Kasumi-1 (cell line): ENCODE data around the gene ALAS2.
"Not testable (repeated sequence)": the region's sequence is repeated elsewhere in the genome, so short reads cannot be mapped to it uniquely, and the experiment has no call there.

ENCODE experiments used
- DNase-seq, 2 experiments: peaks; one replicate each; lab custom pipeline; 2025; lab: John Stamatoyannopoulos, UW

The ALAS2 gene

GRCh38 chrX:55005256-55005655 is 25.5 kb downstream of the ALAS2 start:
- no peak for DNase-seq

- no peak for DNase-seq
Measured at GRCh38 chrX:55004231-55004630, 26.5 kb downstream of the ALAS2 start.

GRCh38 chrX:54999717-55000598 is 30.8 kb downstream of the ALAS2 start, which contains the start of gene APEX2:
APEX2 (plus strand) TSS chrX:55000363; CDS start chrX:55000423, 60 bp downstream.
- peak; percentile 90 to 91 for DNase-seq

- DNase-seq = no peak
Measured at GRCh38 chrX:54995621-54996020, 35.2 kb downstream of the ALAS2 start.

- no peak for DNase-seq
Measured at GRCh38 chrX:54994668-54995351, 36.0 kb downstream of the ALAS2 start.

GRCh38 chrX:54994099-54994498 is 36.7 kb downstream of the ALAS2 start, which contains the start of gene PFKFB1:
PFKFB1 (minus strand) TSS chrX:54994188; CDS start chrX:54994007, 181 bp downstream.
- DNase-seq = no peak

GRCh38 chrX:54992911-54993622 is 37.7 kb downstream of the ALAS2 start:
- DNase-seq = no peak

- DNase-seq = no peak
Measured at GRCh38 chrX:54991706-54992105, 39.1 kb downstream of the ALAS2 start.

- not testable (repeated sequence) for DNase-seq
Measured at GRCh38 chrX:54983306-54983705, 47.5 kb downstream of the ALAS2 start.

GRCh38 chrX:54980334-54980733 is 50.4 kb downstream of the ALAS2 start:
- DNase-seq = no peak

GRCh38 chrX:54979432-54979831 is 51.3 kb downstream of the ALAS2 start:
- no peak for DNase-seq

- DNase-seq = no peak
Measured at GRCh38 chrX:54978448-54978847, 52.3 kb downstream of the ALAS2 start.

- no peak for DNase-seq
Measured at GRCh38 chrX:54977387-54977786, 53.4 kb downstream of the ALAS2 start.

- no peak for DNase-seq
Measured at GRCh38 chrX:54964766-54965497, 65.8 kb downstream of the ALAS2 start.

- no peak for DNase-seq
Measured at GRCh38 chrX:54961750-54962149, 69.0 kb downstream of the ALAS2 start.
